ENCODE results near the gene TMEM151B.
A peak's percentile ranks its signal among the peaks of the same experiment; 100 is the strongest.

DNA sequence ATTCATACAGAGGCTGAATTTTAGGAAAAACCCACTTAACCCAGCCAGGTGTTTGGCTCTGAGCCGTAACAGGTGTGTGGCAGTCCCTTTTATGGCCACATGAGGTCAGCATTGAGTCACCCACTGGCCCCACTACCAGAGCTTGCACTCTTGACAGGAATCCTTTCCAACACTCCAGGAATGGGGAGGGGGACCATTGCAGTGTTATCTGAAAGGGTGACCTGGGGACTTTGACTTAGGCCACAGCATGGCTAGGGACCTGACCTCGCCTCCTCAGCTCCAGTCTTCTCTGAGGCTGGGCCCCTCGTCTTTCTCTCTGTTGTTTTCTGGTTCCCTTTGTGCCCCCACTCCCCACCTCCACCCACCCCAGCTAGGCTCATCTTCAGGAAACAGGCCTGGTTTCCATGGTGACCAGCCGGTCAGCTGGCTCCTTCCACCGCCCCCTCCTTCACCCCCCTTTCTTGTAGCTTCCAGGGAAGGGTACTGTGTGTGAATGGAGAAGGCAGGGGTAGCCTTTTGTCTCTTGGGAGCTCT, 2.1 kb upstream of the TMEM151B start:
- TF ChIP-seq CTCF (IDR thresholded peaks at IDR 0.05): peak; percentile 74 to 92 (median 90)
- TF ChIP-seq POLR2A (IDR thresholded peaks at IDR 0.05): no peak
